HL-60/S4 (cell line): ENCODE measurements around the gene ZNF697.
"Not testable (repeated sequence)": the region's sequence is repeated elsewhere in the genome, so short reads cannot be mapped to it uniquely, and the experiment has no call there.

Experiments
- in situ Hi-C: fragments of 300-500 bp; cut with MboI; formaldehyde crosslinking; loops from 2 replicates; pipeline ENCODE4 v1.14.3; 2022; ENCODE audit warnings: low sequenced_read_pairs

Gene ZNF697

DNA sequence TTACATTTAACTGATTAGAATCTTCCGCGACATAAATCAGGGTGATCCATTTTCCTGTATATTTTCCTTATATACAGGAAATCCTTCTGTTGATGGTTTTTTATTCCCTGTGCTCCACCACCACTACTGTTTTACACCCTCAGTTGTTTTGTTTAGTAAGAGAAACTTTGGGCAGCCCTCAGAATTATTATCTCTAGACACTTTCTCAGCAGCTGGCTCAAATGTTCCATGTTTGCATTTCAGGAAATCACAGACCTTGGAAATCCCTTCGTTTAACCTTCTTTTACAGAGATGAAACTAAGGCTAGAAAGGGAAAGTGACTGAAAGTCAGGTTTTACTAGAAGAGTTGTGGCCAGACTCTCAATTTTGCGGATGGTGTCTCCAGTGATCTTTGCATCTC lies 15.2 kb downstream of the ZNF697 start:
- in situ Hi-C loops = no loop called here

DNA sequence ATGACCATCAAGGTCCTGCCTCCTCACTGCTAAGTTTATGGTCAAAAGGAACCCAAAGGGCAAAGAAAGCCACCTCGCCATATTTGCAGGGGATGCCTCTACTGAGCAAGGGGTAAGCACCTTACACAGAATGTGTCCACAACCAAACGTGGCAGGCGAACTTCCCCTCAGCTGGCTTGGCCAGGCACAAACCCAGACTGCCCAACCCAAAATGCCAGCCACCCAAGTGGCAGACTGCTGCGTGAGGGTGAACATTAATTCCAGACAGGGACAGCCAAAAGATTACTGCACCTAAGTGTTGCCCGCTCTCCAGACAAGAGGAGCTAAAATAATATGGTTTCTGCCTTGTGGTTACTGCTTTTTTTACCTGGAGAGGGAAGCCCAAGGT lies 16.0 kb downstream of the ZNF697 start:
- in situ Hi-C loops = no loop called here

DNA sequence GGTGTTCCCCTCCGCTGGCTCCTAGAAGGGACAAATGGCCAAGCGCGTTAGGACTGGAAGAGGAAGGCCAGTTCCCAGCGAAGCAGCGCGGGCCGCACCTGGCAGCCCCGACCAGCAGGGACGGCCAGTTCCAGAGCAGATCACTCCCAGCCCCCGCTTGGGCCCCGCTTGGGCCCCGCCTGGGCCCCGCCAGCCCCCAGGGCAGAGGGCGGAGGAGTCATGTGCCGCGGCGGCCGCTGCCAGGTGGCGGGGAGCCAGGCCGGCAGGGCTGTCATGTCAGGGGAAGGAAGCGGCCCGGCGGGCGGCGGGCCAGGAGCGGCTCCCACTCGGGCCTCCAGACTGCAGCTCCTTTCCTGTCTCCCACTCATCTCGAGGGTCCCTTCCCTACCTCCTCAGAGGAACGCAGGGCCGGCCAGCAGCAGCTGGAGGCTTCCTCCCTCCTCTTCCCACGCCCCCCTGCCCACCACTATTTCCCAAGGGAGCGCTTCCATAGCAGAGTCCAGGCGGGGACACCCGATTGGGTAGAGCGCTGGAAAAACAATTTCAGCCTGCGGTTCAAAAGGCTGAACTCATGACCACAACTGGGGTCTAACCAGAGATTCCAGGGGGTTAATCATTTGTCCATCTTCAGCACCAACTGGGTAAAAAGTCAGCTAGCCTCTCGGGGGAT lies 16.5 kb downstream of the ZNF697 start:
- in situ Hi-C loops = no loop called here

DNA sequence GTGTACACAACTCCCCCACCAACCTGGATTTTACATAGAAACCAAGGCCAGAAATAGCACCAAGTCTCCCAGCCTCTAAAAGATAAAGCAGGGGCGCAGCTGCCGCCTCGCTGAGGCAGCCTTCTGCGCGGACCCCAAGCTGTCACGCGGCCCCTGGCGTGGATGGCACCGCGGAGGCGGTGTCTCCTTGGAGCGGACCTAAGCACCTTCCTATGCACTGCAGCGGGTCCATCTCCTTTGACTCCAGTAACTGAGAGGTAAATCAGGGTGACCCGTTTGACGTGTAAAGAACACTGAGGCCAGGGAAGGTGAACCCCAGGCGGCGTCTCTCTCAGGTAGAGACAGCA lies 17.0 kb downstream of the ZNF697 start:
- in situ Hi-C loops = no loop called here

DNA sequence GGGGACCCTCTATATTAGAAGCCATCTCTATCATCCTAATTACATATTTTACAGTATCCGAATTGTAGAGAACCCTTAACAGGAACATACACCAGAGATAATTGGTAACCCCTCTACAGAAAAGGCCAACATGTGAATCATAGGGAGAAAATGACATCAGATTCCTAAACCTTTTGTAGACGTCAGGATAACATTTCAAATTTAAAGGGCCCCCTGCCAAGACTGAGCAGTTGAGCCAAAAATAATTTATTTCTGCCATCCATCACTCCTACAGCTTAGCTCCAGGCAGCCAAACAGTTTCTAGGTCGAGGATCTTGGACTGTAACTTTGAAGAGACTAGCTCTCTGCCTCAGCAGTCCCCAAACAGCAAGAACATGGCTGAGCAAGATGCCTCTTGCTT lies 21.2 kb downstream of the ZNF697 start:
- in situ Hi-C loops = no loop called here

DNA sequence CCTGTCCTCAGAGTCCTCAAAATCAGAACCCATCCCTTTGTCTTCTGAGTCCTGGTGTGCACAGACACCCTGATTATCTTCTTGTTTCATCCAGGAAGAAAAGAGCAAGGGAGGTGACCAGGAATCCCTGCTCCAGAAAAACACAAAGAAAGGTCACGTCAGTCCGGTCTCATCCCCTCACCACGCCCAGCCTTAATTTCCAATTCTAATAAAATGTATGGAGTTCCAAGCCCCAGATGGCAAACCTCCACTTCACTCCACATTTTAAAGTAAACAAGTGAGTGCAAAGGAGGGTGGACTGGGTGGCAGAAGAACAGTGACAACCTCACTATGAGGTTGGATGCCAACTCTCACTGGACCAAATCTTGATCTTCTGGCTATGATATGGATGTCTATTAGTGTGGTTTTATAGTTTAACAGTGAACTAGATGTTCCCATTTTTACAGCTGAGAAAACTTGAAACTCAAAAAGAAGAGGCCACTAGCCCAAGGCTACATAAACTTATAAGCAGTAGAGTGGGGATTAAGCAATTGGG lies 22.0 kb downstream of the ZNF697 start:
- in situ Hi-C loops = no loop called here

DNA sequence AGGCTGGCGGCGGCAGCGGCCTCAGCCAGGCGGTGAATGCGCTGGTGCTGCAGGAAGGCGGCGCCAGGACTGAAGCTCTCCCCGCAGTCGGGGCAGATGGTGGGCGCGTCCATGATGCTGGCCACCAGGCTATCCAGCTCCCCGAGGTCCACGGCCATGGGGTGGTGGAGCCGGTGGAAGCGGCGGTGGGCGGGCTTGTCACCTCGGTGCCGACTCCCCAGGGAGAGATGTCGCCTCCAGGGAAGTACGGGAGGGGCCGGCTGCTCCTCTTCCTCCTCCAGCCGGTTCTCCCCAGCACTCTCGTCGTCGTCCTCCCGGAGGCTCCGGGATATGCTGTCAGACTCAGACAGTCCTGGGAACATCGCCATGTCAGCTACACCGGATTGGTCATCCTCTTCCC lies 24.4 kb downstream of the ZNF697 start:
- in situ Hi-C loops = no loop called here

DNA sequence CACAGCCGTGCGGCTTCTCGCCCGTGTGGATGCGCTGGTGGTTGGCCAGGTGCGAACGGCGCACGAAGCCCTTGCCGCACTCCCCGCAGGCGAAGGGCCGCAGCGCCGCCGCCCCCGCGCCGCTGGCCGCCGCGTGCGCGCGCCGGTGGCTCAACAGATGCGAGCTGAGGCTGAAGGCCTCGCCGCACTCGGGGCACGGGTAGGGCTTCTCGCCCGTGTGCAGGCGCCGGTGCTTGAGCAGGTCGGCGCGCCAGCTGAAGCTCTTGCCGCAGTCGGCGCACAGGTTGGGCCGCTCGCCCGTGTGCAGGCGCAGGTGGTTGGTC lies 24.9 kb downstream of the ZNF697 start:
- in situ Hi-C loops = no loop called here

DNA sequence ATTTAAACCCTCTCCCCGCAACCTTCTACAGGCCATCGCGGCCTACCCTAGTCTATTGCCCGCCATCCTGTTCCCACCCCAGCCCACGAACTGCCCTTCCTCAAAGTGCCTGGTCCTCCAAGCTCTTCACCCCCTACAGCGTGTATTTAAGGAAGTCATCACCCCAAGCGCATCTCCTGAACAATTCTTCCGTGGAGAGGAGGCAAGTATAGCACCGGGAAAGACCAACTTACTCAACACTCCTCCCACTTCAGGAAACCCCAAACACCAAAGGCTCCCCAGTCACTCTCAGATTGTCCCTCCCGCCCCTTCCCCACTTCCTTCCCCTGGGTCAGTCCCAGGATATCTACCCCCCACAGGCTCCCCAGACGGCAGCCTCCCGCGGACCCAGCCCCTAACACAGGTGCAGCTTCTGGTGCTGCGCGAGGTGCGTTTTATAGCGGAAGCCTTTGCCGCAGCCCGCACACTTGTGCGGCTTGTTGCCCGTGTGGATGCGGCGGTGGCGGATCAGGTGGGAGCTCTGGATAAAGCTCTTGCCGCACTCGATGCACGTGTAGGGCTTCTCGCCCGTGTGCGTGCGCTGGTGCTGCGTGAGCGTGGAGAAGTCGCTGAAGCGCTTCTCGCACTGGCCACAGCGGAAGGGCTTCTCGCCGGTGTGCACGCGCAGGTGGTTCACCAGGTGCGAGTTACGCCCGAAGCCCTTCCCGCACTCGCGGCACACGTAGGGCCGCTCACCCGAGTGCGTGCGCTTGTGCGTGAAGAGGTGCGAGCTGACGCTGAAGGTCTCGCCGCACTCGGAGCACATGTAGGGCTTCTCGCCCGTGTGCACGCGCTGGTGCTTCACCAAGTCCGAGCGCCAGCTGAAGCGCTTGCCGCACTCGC lies 25.5 kb downstream of the ZNF697 start:
- in situ Hi-C loops = no loop called here

DNA sequence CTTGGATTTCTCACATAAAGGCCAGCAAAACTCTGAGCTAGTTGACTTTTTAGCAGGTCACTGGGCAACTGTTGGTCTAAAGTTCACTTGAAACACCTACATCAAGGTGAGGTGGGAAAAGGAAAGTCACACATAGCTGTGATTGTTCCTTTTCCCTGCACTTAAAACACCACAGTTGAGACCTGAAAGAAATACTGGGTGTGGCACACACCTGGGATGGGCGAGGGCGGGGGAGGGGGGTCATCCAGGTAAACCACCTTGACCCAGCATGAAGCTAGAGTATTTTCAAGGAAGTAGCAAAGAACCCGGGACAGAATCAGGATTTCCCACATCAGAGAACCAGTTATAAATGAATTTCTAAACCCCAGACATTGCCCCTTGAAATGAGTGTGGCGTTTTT lies 26.4 kb downstream of the ZNF697 start:
- in situ Hi-C loops = no loop called here

DNA sequence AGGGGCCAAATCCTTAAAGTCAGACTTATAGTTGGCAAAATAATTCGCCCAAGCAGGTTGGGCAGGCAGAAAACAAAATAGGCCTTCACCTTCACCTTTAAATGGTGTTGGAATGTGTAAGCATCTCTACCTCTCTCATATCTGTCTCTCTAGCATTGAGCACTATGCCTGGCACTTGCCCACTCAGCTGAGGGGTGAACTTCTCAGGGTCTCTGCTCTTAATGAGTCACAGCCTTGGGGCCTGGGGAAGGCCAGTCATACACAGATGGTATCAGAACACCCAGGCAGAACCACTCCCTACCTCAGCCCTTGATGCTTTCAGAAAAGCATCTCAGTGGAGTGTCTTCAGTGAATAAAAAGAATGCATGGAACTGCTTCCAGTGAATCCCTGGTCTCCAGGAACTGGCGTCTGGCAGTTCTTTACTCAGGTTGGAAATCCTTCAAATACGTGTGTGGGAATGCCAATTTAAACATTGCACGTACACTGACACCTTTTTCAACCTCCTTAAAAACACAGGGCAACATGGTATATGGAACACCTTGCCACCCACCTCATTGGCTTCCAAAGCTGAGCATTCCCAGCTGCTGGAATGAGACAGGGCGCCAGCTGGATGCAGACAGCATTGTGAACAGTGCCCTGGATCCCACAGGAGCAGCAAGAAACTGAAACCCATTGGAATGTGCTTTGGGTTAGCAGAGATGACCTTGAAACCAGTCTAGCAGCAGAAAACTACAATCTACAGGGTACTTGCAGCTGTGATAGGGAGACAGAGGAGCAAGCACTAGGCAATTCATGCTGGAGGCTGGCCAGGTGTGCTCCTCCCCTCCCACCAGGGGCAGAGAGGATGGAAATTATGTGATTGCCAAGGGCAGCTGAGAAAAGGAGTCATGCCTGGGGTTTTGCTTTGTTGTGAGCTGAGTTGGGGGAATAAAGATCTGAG lies 30.0 kb downstream of the ZNF697 start:
- in situ Hi-C loops = loop anchor here (10.0 kb wide), 1 partner anchor 57 kb away; no protein-coding TSS in a partner anchor

DNA sequence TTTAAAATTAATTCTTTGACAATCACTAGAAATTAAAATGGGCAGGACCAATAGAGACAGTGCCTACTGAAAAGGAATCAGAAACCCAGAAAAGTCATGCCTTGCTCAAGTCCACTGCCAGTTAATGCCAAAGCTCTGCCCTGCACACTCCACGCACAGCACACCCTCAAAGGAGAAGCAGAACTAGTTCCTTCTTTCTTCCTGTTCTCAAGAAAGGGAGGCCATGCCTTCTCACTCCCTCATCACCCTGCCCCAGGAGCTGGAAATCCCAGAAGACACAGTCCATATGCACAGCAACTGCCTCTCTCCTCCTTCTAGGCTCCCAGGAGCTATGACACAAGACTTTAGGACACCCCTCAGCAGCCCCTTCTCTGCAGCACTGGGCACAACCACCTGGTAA lies 31.3 kb downstream of the ZNF697 start:
- in situ Hi-C loops = loop anchor here (10.0 kb wide), 1 partner anchor 58 kb away; no protein-coding TSS in a partner anchor

DNA sequence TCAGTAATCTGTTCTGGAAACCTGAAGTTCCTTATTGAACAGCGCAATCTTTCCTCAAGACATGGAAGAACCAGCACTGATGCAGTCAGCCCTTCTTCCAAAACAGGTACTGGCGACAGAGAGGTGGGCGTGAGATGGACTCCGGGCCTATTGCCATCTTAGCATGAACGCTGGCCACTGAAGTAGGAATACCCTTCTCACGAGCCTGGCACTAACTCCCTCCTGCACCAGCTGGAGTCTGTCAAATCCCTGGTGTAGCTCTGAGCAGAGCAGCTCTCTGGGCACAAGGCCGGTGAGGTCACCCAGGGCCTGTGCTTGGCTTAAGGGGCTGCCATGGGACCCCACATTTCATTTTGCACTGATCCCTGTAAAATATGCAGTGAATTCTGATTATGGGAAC lies 33.0 kb downstream of the ZNF697 start:
- in situ Hi-C loops = loop anchor here (10.0 kb wide), 1 partner anchor 60 kb away; no protein-coding TSS in a partner anchor

DNA sequence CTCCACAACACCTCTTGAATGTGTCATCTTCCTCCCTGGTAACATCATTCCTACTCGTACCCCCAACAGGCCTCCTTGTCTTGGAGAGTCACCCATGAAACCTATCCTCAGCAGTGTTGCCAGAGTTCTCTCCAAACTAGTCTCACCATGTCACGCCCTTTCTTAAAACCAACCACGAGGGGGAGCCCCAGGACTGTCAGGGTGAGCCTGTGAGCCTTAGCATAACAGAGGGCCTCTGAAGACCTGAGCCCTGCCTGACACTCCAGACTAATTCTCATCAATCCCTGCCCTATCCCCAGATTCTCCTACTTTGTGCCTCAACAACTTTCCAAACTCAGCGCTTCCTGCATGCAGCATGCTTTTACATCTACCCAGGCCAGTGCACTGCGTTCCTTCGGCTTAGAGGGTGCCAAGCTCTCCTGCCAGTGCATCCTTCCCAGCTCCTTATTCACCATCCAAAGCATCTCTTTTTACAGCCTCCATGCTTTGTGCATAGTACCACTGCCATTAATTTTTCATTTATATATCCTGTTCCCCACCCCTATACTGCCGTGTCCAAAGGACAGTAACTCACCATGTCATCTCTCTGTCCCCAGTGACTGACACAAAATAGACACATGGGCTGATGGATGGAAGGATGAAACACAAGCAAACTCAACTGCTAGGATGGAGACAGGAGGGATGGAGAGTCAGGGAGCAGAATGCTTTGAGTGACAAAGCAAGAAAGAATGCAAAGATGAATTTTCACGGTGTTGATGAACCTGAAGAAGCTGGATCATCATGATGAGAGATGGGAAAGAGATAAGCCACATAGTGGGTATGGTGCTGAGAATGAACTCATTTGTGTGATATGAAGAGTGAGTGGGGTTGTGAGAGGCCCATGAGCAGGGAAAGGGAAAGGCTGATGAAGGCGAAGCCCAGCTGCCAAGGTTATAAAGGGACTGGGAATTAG lies 34.0 kb downstream of the ZNF697 start:
- in situ Hi-C loops = loop anchor here (10.0 kb wide), 1 partner anchor 61 kb away; no protein-coding TSS in a partner anchor

DNA sequence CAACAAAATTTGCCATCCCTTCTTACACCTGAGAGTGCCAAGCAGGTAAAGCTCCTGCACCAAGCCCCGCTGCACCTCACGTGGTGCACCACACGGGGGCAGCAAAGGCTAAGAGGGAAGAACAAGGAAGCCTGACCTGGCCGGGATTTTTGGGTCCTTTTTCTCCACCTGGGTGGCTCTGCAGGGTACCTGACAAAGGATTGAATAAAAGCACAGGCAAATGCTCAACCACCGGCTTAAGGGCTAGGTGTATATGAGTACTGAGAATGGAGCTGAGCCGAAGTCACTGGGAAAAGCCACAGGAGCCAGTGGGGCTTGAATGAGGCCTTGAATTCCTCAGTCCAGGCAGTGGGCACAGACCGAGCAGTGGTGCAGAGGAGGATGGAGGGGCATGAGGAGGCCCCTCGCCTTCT lies 36.4 kb downstream of the ZNF697 start:
- in situ Hi-C loops = loop anchor here (10.0 kb wide), 1 partner anchor 63 kb away; no protein-coding TSS in a partner anchor

DNA sequence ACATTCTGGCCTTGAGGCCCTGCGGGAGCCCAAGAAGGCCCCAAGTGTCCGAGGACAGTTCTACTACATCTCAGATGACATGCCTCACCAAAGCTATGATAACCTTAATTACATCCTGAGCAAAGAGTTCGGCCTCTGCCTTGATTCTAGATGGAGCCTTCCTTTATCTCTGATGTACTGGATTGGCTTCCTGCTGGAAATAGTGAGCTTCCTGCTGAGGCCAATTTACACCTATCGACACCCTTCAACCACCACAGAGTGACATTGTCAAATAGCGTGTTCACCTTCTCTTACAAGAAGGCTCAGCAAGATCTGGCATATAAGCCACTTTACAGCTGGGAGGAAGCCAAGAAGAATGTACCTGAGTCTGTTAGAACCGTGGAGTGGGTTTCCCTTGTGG lies 39.2 kb downstream of the ZNF697 start:
- in situ Hi-C loops = not testable (repeated sequence)

DNA sequence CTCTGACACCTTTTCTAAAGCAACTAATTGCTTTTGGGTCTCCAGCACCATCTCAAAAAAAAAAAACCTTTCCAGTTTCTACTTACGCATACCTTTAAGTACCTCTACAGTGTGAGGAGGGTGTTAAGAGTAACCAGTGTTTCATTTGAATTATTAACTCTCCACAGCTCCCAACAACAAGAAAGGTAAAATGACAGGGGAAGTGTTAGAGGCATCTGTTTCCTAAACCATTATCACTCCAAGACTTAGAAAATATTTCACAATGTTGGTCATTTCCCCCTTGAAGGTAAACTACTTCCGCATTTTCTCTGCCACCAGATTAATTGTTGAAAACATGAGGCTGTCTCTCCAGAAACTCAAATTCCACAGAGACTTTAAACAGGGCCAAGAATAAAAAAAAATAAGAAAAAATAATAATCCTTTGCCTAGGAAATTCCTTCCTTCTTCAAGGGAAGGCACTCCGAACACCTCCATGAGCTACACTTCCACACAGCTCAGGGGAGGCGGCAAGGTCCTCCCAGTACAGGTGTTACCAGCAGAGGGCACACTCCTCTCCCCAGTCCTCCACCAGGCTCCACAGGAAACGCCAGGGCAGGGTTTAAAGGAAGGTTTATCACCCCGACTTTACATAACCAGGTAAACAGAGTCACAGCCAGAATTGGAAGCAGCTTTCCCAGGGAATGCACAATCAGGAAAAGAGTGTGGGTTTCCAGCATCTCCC lies 40.8 kb downstream of the ZNF697 start:
- in situ Hi-C loops = not testable (repeated sequence)

DNA sequence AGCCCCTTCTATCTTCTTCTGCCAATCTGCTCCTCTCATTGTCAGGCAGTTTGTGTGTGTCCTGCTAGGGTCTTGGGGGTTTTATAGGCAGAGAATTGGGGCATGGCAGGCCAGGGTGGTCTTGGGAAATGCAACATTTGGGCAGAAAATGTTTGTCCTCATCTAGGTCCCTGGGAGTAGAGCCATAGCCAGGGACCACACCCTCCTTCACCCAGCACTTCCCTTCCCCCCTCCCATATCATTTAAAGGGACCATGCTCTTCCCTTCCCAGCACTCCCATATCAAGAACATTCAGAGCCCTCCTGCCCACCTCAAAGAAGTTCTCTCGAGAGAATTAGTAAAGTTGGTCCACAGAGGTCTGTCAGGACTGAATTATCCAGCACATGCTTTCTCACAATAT lies 41.7 kb downstream of the ZNF697 start:
- in situ Hi-C loops = no loop called here

DNA sequence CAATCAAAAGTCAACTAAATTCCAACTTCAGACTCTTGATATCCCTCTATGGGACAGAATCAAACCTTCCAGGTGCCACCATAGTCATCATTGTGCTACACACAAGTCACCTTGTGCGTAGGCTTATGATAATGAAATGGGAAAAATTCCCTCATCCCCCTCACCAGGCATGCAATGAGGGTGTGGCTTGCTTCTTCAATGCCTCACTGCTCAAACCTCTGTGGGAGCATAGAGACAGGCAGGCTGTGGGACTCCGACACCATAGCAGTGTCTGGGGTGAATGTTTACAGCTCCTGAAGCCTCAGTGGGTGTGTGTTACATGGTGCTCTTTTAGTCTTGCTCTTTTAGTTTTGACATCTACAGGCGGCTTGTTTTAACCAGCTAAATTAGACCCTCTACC lies 42.4 kb downstream of the ZNF697 start:
- in situ Hi-C loops = no loop called here
